ENCODE results near the gene MACO1.
"Not testable (repeated sequence)": the region's sequence is repeated elsewhere in the genome, so short reads cannot be mapped to it uniquely, and the experiment has no call there.

Gene MACO1

DNA sequence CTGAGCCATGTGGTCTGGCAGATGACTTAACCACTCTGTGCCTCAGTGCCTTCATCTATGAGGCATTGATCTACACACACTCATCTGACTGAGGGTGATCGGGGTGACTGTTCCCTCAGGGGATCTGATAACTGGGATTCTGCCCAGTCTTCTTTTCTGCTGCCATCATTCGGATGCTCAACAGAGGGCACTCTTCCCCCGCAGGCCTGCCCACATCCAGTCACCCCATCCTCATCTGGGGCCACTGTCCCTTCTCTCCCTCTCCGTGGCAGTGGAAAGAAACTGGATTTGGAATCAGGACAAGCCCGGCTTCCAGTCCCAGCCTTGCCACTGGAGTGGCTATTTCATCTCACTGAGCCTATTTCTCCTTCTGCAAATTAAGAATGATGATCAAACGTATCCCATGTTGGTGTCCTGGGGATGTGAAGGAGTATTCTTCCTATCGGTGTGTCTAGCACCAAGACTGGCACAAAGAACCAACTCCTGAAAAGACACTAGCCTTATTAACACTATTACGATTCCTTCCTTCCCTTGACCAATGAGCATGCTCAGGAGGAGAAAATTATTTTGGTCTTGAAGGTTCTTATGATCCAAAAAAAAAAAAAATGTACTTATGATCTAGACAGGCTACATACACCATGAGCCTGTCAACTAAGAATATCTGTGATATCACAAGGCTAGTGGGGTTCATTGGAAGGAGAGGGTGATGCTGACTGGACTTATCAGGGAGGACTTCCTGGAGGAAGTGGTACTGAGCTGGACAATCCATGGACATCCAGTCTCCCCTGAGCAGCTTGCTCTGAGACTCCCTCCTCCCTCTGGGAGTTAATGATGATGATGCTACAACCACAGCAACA lies 27.5 kb upstream of the MACO1 start:
- not testable (repeated sequence) for H3K9ac ChIP-seq (ENCODE audit: low read depth in 1 of 2, low read length in 2 of 2); H3K36me3 ChIP-seq (ENCODE audit: control insufficient read depth in 1 of 2, insufficient read depth in 2 of 2, low read length in 2 of 2); H3K4me3 ChIP-seq (ENCODE audit: low read depth in 1 of 2, low read length in 2 of 2); H3K27me3 ChIP-seq (ENCODE audit: control insufficient read depth in 1 of 2, insufficient read depth in 2 of 2, low read length in 2 of 2); H3K27ac ChIP-seq (ENCODE audit: low read depth, low read length); H3K9me3 ChIP-seq (ENCODE audit: control insufficient read depth in 1 of 2, low read length in 2 of 2); H3K4me1 ChIP-seq (ENCODE audit: control insufficient read depth in 1 of 2, insufficient read depth in 2 of 2, low read length in 2 of 2)

DNA sequence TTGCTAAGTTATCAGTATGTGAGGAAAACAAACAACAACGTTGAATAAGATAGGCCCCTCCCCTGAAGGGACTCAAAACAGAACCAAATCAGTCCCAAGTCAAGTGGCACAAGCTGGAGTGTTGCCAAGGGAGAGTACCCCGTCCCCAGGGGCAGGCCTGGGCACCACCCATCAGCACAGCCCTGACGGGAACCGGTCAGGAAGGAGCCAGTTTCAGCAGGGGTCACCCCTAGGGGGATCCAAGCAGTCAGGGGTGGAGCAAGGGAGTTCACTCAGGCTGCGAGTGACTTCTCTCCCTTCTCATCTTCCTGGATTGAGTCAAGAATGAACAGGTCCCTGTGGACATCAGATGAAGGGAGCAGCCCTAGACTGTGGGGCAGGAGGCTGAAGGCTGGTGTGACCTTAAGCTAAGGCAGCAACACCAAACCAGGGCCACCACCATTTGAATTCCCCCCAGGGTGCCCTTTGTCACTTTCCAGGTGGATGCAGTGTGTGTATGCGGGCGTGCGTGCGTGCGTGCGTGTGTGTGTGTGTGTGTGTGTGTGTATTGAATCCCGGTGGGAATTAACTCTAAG lies 24.9 kb upstream of the MACO1 start:
- H3K27me3 ChIP-seq (ENCODE audit: control insufficient read depth in 1 of 2, insufficient read depth in 2 of 2, low read length in 2 of 2); H3K9ac ChIP-seq (ENCODE audit: low read depth in 1 of 2, low read length in 2 of 2); H3K27ac ChIP-seq (ENCODE audit: low read depth, low read length); H3K4me3 ChIP-seq (ENCODE audit: low read depth in 1 of 2, low read length in 2 of 2); H3K9me3 ChIP-seq (ENCODE audit: control insufficient read depth in 1 of 2, low read length in 2 of 2); H3K4me1 ChIP-seq (ENCODE audit: control insufficient read depth in 1 of 2, insufficient read depth in 2 of 2, low read length in 2 of 2); H3K36me3 ChIP-seq (ENCODE audit: control insufficient read depth in 1 of 2, insufficient read depth in 2 of 2, low read length in 2 of 2): not testable (repeated sequence)

DNA sequence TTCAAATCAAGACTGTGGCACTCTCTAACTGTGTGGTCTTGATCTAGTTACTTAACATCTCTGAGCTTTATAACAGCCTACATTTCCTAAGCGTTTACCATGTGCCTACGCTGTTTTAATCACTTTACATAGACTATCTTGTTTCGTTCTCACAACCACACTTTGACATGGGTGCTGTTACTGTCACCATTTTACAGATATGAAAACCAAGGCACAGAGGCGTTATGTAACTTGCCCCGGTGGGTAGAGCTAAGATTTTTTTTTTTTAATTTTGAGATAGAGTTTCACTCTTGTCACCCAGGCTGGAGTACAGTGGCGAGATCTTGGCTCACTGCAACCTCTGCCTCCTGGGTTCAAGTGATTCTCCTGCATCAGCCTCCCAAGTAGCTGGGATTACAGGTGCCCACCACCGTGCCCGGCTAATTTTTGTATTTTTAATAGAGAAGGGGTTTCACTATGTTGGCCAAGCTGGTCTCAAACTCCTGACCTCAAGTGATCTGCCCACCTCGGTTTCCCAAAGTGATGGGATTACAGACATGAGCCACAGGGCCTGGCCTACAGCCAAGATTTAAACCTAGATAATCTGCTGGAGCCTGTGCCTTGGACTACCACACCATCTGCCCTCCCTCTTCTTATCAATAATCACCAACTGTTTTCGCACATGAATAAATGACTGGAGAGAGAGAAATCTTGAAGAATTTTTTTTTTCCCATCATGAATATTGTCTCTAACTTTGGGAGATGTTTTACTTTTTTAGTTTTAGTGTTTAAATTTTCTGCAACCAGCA lies 20.9 kb upstream of the MACO1 start:
- H3K27me3 ChIP-seq (ENCODE audit: control insufficient read depth in 1 of 2, insufficient read depth in 2 of 2, low read length in 2 of 2); H3K9ac ChIP-seq (ENCODE audit: low read depth in 1 of 2, low read length in 2 of 2); H3K36me3 ChIP-seq (ENCODE audit: control insufficient read depth in 1 of 2, insufficient read depth in 2 of 2, low read length in 2 of 2); H3K27ac ChIP-seq (ENCODE audit: low read depth, low read length); H3K4me3 ChIP-seq (ENCODE audit: low read depth in 1 of 2, low read length in 2 of 2); H3K4me1 ChIP-seq (ENCODE audit: control insufficient read depth in 1 of 2, insufficient read depth in 2 of 2, low read length in 2 of 2); H3K9me3 ChIP-seq (ENCODE audit: control insufficient read depth in 1 of 2, low read length in 2 of 2): not testable (repeated sequence)

DNA sequence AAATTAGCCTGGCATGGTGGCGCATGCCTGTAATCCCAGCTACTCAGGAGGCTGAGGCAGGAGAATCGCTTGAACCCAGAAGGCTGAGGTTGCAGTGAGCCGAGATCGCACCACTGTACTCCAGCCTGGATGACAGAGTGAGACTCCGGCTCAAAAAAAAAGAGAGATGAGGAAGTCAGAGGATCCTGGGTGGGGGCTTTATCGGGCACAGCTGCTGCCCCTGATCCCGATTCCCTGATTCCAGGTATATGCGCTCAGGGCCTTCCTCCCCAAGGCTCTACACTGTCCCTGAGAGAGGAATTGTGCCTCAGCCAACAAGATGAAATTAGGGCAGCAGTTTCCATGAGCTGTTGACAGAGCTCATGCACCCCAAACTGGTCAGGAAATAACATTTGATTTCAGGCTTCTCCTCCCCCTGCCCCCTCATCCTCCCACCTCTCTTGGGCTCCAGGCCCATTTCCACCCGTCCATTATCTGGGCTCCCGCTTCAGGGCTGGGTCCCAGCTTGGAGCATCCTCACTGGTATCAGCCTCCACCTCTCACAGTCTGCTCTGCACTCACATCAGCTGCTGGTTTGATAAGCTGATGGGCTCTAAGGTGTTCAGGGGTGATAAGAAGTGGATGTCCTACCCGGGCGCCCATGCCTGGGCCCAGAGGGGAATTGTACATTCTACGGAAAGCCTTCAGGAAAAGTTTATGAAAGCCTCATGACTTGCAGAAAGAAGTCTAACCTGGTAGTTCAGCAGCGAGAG lies 17.6 kb upstream of the MACO1 start:
- not testable (repeated sequence) for H3K27me3 ChIP-seq (ENCODE audit: control insufficient read depth in 1 of 2, insufficient read depth in 2 of 2, low read length in 2 of 2); H3K4me3 ChIP-seq (ENCODE audit: low read depth in 1 of 2, low read length in 2 of 2); H3K36me3 ChIP-seq (ENCODE audit: control insufficient read depth in 1 of 2, insufficient read depth in 2 of 2, low read length in 2 of 2); H3K9me3 ChIP-seq (ENCODE audit: control insufficient read depth in 1 of 2, low read length in 2 of 2); H3K4me1 ChIP-seq (ENCODE audit: control insufficient read depth in 1 of 2, insufficient read depth in 2 of 2, low read length in 2 of 2); H3K27ac ChIP-seq (ENCODE audit: low read depth, low read length); H3K9ac ChIP-seq (ENCODE audit: low read depth in 1 of 2, low read length in 2 of 2)

DNA sequence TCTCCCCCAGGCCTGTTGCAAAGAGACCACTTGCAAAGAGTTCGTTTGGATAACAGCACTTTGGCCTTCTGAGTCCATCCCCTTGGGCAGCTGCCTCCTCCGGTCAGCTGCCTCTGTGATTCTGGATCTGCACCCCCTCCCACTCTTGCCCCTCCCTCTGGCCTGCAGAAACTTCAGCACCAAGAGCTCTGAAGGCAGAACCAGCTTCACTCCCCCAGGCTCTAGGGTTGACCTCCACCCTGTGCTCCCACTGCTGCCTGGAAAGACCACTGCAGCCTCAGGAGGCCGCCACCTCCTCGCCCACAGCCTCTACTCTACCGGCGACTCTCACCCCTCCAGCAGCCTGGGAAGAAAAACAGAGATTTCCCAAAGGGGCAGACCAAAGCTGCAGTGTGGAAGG lies 16.5 kb upstream of the MACO1 start:
- not testable (repeated sequence) for H3K9me3 ChIP-seq (ENCODE audit: control insufficient read depth in 1 of 2, low read length in 2 of 2); H3K27me3 ChIP-seq (ENCODE audit: control insufficient read depth in 1 of 2, insufficient read depth in 2 of 2, low read length in 2 of 2); H3K4me1 ChIP-seq (ENCODE audit: control insufficient read depth in 1 of 2, insufficient read depth in 2 of 2, low read length in 2 of 2); H3K4me3 ChIP-seq (ENCODE audit: low read depth in 1 of 2, low read length in 2 of 2); H3K27ac ChIP-seq (ENCODE audit: low read depth, low read length); H3K9ac ChIP-seq (ENCODE audit: low read depth in 1 of 2, low read length in 2 of 2); H3K36me3 ChIP-seq (ENCODE audit: control insufficient read depth in 1 of 2, insufficient read depth in 2 of 2, low read length in 2 of 2)

DNA sequence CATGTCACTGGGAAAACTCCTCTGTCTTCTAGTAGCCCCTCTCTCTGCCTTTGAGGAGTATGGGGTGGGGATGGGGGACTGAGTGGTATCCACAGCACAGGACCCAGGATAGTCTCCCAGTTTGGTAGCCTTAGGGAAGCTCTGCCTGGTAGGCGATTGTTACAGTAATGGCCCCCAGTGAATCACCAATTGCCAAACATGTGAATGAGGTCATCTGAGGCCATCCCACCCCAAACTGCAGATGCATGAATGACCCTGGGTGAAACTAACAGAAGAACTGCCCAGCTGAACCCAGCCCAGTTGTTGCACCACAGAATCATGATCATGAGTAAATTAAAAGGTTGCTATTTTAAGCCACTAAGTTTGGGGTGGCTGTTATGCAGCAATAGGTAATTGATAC lies 16.1 kb upstream of the MACO1 start:
- H3K36me3 ChIP-seq (ENCODE audit: control insufficient read depth in 1 of 2, insufficient read depth in 2 of 2, low read length in 2 of 2); H3K4me3 ChIP-seq (ENCODE audit: low read depth in 1 of 2, low read length in 2 of 2); H3K9me3 ChIP-seq (ENCODE audit: control insufficient read depth in 1 of 2, low read length in 2 of 2); H3K4me1 ChIP-seq (ENCODE audit: control insufficient read depth in 1 of 2, insufficient read depth in 2 of 2, low read length in 2 of 2); H3K27ac ChIP-seq (ENCODE audit: low read depth, low read length); H3K9ac ChIP-seq (ENCODE audit: low read depth in 1 of 2, low read length in 2 of 2); H3K27me3 ChIP-seq (ENCODE audit: control insufficient read depth in 1 of 2, insufficient read depth in 2 of 2, low read length in 2 of 2): not testable (repeated sequence)

DNA sequence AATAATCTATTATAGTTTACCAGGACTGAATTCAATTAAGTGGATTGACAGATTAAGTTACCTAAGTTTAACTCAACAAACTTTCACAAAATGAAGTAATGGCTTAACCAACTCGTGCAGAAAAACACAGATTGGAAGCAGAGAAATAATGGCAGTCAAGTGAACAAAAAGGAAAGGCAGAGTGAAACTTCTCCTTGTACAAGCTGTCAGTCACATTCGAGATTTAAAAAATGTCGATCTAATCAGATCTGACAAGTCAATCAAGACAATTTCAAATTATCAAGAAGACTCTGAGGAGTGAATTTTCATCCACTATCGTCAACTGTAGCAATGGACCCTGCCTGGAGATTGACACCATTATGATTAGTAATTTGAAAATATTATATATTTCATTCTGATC lies 13.4 kb upstream of the MACO1 start:
- H3K9me3 ChIP-seq (ENCODE audit: control insufficient read depth in 1 of 2, low read length in 2 of 2); H3K4me1 ChIP-seq (ENCODE audit: control insufficient read depth in 1 of 2, insufficient read depth in 2 of 2, low read length in 2 of 2); H3K36me3 ChIP-seq (ENCODE audit: control insufficient read depth in 1 of 2, insufficient read depth in 2 of 2, low read length in 2 of 2); H3K9ac ChIP-seq (ENCODE audit: low read depth in 1 of 2, low read length in 2 of 2); H3K27ac ChIP-seq (ENCODE audit: low read depth, low read length); H3K27me3 ChIP-seq (ENCODE audit: control insufficient read depth in 1 of 2, insufficient read depth in 2 of 2, low read length in 2 of 2); H3K4me3 ChIP-seq (ENCODE audit: low read depth in 1 of 2, low read length in 2 of 2): not testable (repeated sequence)

DNA sequence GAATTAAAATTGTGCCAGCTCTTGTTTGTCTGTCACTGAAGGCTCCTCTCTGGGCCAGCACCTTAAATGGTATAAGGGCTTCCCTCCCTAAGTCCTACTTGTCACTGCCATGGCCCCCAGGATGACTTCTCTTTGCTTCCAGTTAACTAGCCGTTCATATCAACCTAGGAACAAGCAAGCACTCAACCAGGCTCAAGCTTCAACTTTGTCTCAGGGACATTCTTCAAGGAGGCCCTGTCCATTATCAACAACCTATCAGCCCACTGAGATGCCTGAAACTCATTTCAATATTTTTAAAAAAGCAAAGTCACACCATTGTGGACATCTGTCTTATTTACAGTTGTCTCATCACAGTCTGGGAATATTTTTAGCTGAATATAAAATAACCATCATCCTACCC lies 11.4 kb upstream of the MACO1 start:
- H3K27ac ChIP-seq (ENCODE audit: low read depth, low read length); H3K9ac ChIP-seq (ENCODE audit: low read depth in 1 of 2, low read length in 2 of 2); H3K4me3 ChIP-seq (ENCODE audit: low read depth in 1 of 2, low read length in 2 of 2); H3K9me3 ChIP-seq (ENCODE audit: control insufficient read depth in 1 of 2, low read length in 2 of 2); H3K36me3 ChIP-seq (ENCODE audit: control insufficient read depth in 1 of 2, insufficient read depth in 2 of 2, low read length in 2 of 2); H3K27me3 ChIP-seq (ENCODE audit: control insufficient read depth in 1 of 2, insufficient read depth in 2 of 2, low read length in 2 of 2); H3K4me1 ChIP-seq (ENCODE audit: control insufficient read depth in 1 of 2, insufficient read depth in 2 of 2, low read length in 2 of 2): not testable (repeated sequence)

DNA sequence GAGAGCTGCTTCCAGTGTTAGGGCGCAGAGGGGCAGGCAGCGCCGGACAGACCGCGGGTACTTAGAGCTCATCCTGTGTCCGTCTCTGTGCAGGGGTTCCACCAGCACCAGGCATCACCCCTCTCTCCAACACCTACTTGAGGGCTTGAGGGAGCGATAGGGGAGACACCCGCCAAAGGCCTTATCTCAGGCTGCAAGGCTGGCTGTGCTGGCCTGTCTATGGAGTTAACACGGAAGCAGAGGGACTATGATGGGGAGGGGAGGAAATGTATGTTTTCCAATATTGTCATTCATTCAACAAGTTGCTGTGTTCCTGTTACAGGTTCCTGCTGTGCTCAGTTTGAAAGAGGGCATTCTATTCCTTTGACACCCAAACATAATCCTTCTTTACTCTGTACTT lies 10.0 kb upstream of the MACO1 start, which contains the start of gene RHCE:
RHCE (minus strand) TSS at position 111 of the 400 bp plus-strand sequence; CDS start at position 72, 39 bp downstream.
- not testable (repeated sequence) for H3K9me3 ChIP-seq (ENCODE audit: control insufficient read depth in 1 of 2, low read length in 2 of 2); H3K9ac ChIP-seq (ENCODE audit: low read depth in 1 of 2, low read length in 2 of 2); H3K36me3 ChIP-seq (ENCODE audit: control insufficient read depth in 1 of 2, insufficient read depth in 2 of 2, low read length in 2 of 2); H3K4me1 ChIP-seq (ENCODE audit: control insufficient read depth in 1 of 2, insufficient read depth in 2 of 2, low read length in 2 of 2); H3K4me3 ChIP-seq (ENCODE audit: low read depth in 1 of 2, low read length in 2 of 2); H3K27ac ChIP-seq (ENCODE audit: low read depth, low read length); H3K27me3 ChIP-seq (ENCODE audit: control insufficient read depth in 1 of 2, insufficient read depth in 2 of 2, low read length in 2 of 2)

DNA sequence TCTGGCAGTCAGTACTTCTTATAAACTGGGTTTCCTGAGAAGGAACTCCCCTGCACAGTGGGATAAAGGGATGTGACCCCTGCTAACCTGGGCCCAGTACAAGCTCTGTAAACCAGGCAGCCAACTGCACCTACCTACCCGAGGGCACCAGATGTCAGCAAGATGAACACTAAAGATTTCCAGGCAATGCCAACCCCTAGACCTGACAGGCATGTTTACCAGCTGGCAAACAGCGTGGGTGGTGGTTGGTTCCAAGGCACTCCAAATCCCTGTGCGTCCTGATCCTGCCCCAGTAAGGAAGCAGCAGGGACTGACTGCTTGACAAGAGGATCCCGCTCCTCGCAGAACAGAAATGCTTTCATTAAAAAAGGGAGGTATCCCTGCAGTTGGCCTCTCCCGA lies 7.5 kb upstream of the MACO1 start:
- not testable (repeated sequence) for H3K36me3 ChIP-seq (ENCODE audit: control insufficient read depth in 1 of 2, insufficient read depth in 2 of 2, low read length in 2 of 2); H3K9ac ChIP-seq (ENCODE audit: low read depth in 1 of 2, low read length in 2 of 2); H3K27ac ChIP-seq (ENCODE audit: low read depth, low read length); H3K9me3 ChIP-seq (ENCODE audit: control insufficient read depth in 1 of 2, low read length in 2 of 2); H3K4me3 ChIP-seq (ENCODE audit: low read depth in 1 of 2, low read length in 2 of 2); H3K27me3 ChIP-seq (ENCODE audit: control insufficient read depth in 1 of 2, insufficient read depth in 2 of 2, low read length in 2 of 2); H3K4me1 ChIP-seq (ENCODE audit: control insufficient read depth in 1 of 2, insufficient read depth in 2 of 2, low read length in 2 of 2)

Measured in duodenal mucosa (tissue), 2 donors.